Measurements from ENCODE around the gene BCL10.

The BCL10 gene

DNA sequence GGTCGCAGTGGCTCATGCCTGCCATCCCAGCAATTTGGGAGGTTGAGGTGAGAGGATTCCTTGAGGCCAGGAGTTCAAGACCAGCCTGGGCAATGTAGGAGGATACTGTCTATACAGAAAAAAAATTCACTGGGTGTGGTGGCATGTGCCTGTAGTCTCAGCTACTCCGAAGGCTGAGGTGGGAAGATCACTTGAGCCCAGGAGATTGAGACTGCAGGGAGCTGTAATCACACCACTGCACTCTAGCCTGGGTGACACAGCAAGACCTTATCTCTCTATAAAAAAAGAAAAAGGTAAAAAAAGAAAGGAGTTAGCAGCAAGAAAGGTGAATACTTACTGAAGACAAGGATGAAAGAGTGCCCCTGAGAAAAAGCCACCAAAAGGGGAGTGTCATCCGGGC lies 23.7 kb upstream of the BCL10 start (continued):
- TF ChIP-seq, protein P1, sequence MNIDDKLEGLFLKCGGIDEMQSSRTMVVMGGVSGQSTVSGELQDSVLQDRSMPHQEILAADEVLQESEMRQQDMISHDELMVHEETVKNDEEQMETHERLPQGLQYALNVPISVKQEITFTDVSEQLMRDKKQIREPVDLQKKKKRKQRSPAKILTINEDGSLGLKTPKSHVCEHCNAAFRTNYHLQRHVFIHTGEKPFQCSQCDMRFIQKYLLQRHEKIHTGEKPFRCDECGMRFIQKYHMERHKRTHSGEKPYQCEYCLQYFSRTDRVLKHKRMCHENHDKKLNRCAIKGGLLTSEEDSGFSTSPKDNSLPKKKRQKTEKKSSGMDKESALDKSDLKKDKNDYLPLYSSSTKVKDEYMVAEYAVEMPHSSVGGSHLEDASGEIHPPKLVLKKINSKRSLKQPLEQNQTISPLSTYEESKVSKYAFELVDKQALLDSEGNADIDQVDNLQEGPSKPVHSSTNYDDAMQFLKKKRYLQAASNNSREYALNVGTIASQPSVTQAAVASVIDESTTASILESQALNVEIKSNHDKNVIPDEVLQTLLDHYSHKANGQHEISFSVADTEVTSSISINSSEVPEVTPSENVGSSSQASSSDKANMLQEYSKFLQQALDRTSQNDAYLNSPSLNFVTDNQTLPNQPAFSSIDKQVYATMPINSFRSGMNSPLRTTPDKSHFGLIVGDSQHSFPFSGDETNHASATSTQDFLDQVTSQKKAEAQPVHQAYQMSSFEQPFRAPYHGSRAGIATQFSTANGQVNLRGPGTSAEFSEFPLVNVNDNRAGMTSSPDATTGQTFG (tag by site-specific recombination; IDR thresholded peaks at IDR 0.05; ENCODE audit: borderline replicate concordance), result no peak
- TF ChIP-seq, protein P2, sequence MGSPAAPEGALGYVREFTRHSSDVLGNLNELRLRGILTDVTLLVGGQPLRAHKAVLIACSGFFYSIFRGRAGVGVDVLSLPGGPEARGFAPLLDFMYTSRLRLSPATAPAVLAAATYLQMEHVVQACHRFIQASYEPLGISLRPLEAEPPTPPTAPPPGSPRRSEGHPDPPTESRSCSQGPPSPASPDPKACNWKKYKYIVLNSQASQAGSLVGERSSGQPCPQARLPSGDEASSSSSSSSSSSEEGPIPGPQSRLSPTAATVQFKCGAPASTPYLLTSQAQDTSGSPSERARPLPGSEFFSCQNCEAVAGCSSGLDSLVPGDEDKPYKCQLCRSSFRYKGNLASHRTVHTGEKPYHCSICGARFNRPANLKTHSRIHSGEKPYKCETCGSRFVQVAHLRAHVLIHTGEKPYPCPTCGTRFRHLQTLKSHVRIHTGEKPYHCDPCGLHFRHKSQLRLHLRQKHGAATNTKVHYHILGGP (tag by site-specific recombination; IDR thresholded peaks at IDR 0.05), result no peak

GRCh38 chr1:85297855-85298629 lies 21.6 kb upstream of the BCL10 start:
- no peaks in the 10 kb centered on the region for H3K36me3 ChIP-seq (ENCODE audit: control insufficient read depth in 2 of 2, insufficient read depth in 1 of 2, low read length in 2 of 2)
- TF ChIP-seq ZNF174 (tag by site-specific recombination; IDR thresholded peaks at IDR 0.05) (no peak), ZNF449 (tag by site-specific recombination; IDR thresholded peaks at IDR 0.05) (peak; percentile 62; the same call in 1 of the 2 replicates), ZNF555 (tag by site-specific recombination; conservative IDR thresholded peaks at IDR 0.05) (no peak), ZNF514 (tag by site-specific recombination; IDR thresholded peaks at IDR 0.05) (no peak), ZBTB49 (tag by site-specific recombination; IDR thresholded peaks at IDR 0.05; ENCODE audit: low read depth) (no peak; the same call in 1 of the 2 replicates), ZNF624 (tag by site-specific recombination; IDR thresholded peaks at IDR 0.05) (no peak), ZNF404 (tag by site-specific recombination; IDR thresholded peaks at IDR 0.05) (no peak), ZNF274 (IDR thresholded peaks at IDR 0.05; ENCODE audit: low read length) (no peak), ZNF274 (tag by site-specific recombination; IDR thresholded peaks at IDR 0.05; ENCODE audit: borderline replicate concordance) (no peak), ZNF248 (tag by site-specific recombination; IDR thresholded peaks at IDR 0.05) (no peak), KLF9 (tag by site-specific recombination; IDR thresholded peaks at IDR 0.05; ENCODE audit: low read depth) (peak; percentile 28), ZNF530 (tag by site-specific recombination; IDR thresholded peaks at IDR 0.05; ENCODE audit: low read depth) (no peak), ZNF324 (tag by site-specific recombination; IDR thresholded peaks at IDR 0.05) (peak; percentile 92), ZNF76 (tag by site-specific recombination; IDR thresholded peaks at IDR 0.05; ENCODE audit: borderline replicate concordance, low read depth) (no peak), ZNF548 (tag by site-specific recombination; IDR thresholded peaks at IDR 0.05) (no peak), ZNF335 (tag by site-specific recombination; conservative IDR thresholded peaks at IDR 0.05) (peak; percentile 69; the same call in 1 of the 2 replicates), ZFP41 (tag by site-specific recombination; IDR thresholded peaks at IDR 0.05; ENCODE audit: borderline replicate concordance) (no peak), ZBTB20 (tag by site-specific recombination; IDR thresholded peaks at IDR 0.05) (peak; percentile 32; the same call in 1 of the 2 replicates), ZNF747 (tag by site-specific recombination; IDR thresholded peaks at IDR 0.05) (no peak), ZNF707 (tag by site-specific recombination; IDR thresholded peaks at IDR 0.05) (no peak)
- TF ChIP-seq, protein P3, sequence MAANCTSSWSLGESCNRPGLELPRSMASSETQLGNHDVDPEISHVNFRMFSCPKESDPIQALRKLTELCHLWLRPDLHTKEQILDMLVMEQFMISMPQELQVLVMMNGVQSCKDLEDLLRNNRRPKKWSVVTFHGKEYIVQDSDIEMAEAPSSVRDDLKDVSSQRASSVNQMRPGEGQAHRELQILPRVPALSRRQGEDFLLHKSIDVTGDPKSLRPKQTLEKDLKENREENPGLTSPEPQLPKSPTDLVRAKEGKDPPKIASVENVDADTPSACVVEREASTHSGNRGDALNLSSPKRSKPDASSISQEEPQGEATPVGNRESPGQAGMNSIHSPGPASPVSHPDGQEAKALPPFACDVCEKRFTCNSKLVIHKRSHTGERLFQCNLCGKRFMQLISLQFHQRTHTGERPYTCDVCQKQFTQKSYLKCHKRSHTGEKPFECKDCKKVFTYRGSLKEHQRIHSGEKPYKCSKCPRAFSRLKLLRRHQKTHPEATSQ (tag by site-specific recombination; IDR thresholded peaks at IDR 0.05), result no peak
- TF ChIP-seq, protein P2 (tag by site-specific recombination; IDR thresholded peaks at IDR 0.05), result peak; percentile 100

More at GRCh38 chr1:85297855-85298629, 21.6 kb upstream of the BCL10 start:
- POLR2A ChIA-PET, result interaction anchor here (1.0 to 2.0 kb wide), 4 partner anchors 21 to 309 kb away, joined by 4 to 19 read pairs (median 8); partner anchors contain the start of genes BCL10 and C1orf52
- Histone ChIP-seq H3K4me1 (ENCODE audit: control insufficient read depth, insufficient read depth, low read length) (peaks cover 18% of the 10 kb centered on the region), H3K4me3 (ENCODE audit: low read depth, low read length) (no peak overlapping the region; the same call in 1 of the 2 replicates), H3K27ac (ENCODE audit: extremely low read depth, low read depth, low read length) (peak overlapping the region; percentile 76), H3K9me3 (ENCODE audit: control insufficient read depth, insufficient read depth, low read depth, low read length) (no peaks in the 10 kb centered on the region)
- CTCF ChIA-PET, result interaction anchor here (0.7 to 3.1 kb wide), 9 partner anchors 10 to 1411 kb away, joined by 3 to 16 read pairs (median 4); partner anchors contain the start of gene C1orf52
